A673 (cell line): ENCODE measurements around the gene SYNPO.

ENCODE experiments used
- EZH2 ChIP-seq: fragments of 200-600 bp; sonication (generic); IDR thresholded peaks from 2 replicates; pipeline ENCODE4 v1.6.1; 2017; ENCODE audit warnings: borderline replicate concordance, low read depth, mild to moderate bottlenecking, mixed read lengths, antibody characterized with exemption, low read length; ENCODE audit not compliant: poor library complexity, severe bottlenecking
- TF ChIP-seq, protein P1 (sequence below): fragments of 300-800, 200-600 bp; sonication (generic); conservative IDR thresholded peaks from 2 replicates; pipeline ENCODE4 v1.5.1; 2017; ENCODE audit warnings: low read depth, mild to moderate bottlenecking, antibody characterized with exemption, low read length, moderate library complexity, mixed read lengths

DNA sequence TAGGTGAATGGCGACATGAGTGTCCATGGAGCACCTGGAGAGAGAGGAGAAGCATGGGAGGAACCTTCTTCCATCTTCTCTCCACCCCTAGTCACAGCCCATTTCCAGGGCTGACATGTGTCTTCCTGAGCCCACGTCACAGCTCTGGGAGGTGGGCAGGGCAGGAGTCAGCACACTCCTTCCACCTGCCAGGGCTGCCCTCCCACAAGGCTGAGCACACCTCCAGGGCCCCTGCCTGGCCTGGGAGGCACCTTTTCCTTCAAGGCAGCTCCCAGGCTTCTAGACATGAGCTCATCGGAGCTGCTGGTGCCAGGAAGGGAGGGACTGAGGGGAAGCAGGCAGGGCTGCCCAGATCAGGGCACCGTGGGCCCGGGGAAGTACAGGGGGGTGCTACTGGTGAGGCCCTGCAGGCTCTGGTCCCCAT lies 13.6 kb upstream of the SYNPO start:
- TF ChIP-seq, protein P1, sequence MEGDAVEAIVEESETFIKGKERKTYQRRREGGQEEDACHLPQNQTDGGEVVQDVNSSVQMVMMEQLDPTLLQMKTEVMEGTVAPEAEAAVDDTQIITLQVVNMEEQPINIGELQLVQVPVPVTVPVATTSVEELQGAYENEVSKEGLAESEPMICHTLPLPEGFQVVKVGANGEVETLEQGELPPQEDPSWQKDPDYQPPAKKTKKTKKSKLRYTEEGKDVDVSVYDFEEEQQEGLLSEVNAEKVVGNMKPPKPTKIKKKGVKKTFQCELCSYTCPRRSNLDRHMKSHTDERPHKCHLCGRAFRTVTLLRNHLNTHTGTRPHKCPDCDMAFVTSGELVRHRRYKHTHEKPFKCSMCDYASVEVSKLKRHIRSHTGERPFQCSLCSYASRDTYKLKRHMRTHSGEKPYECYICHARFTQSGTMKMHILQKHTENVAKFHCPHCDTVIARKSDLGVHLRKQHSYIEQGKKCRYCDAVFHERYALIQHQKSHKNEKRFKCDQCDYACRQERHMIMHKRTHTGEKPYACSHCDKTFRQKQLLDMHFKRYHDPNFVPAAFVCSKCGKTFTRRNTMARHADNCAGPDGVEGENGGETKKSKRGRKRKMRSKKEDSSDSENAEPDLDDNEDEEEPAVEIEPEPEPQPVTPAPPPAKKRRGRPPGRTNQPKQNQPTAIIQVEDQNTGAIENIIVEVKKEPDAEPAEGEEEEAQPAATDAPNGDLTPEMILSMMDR, result no peak
- no peak for TF ChIP-seq EZH2
